ENCODE results near the gene ZC3H7A. TPM values are rescaled to one million over a fixed set of nuclear protein-coding genes. Genes with fewer than 3 reads are reported as not detected.

ZC3H7A gene
- total RNA-seq, 1 donor from 2014 or later, result 20.5 TPM

DNA sequence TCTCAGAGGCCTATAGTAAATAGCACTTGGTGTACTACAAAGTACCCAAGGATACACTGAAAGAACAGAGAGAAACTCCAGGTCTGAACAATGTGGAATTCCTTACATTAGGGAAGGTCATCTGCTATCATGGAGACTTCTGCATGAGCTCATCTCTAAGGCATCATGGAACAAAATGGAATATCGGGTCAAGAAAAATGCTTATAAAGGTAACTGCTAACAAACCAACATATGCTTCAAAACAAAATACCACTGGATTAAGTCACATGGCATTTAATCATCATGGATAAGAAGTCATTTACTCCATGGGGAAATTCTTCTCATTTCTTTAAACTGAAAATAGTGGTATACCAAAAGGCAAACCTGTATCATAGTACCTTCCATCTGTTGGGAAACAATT, 88.6 kb downstream of the ZC3H7A start:
- ATAC-seq (no peak), DNase-seq (ENCODE audit: low spot score) (no peak)

DNA sequence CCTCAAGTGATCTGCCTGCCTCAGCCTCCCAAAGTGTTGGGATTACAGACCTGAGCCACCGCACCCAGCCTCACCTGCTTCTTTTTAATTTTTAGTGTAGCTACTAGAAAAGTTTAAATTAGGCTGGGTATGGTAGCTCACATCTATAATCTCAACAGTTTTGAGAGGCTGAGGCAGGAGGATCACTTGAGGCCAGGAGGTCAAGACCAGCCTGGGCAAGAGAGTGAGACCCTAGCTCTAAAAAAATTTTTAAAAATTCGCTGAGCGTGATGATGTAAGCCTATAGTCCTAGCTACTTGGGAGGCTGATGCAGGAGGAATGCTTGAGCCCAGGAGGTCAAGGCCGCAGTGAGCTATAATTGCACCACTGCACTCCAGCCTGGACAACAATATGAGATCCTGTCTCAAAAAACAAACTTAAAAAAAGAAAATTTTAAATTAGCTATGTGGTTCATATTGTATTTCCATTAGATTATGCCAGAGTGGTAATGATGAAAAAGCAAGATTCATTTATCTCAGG, 89.3 kb downstream of the ZC3H7A start:
- ATAC-seq (no peak), DNase-seq (ENCODE audit: low spot score) (no peak)

- ATAC-seq, result peak; percentile 39
These were observed 90.8 kb downstream of the ZC3H7A start for GRCh38 chr16:11706180-11706742.

GRCh38 chr16:11705311-11706025, 91.6 kb downstream of the ZC3H7A start:
- ATAC-seq (no peak), DNase-seq (ENCODE audit: low spot score) (no peak)

More at GRCh38 chr16:11706180-11706742, 90.8 kb downstream of the ZC3H7A start:
- DNase-seq (ENCODE audit: low spot score), result no peak

Other genes starting within 250 kb of the ZC3H7A start
- gene LITAF, start 210.3 kb downstream of the ZC3H7A start, total RNA-seq, result 47.0 TPM
- 4.4 TPM for gene SNN, start 128.8 kb downstream of the ZC3H7A start, total RNA-seq
- 49.1 TPM for gene TXNDC11, start 54.4 kb downstream of the ZC3H7A start, total RNA-seq
- gene RSL1D1, start 54.3 kb upstream of the ZC3H7A start, total RNA-seq, result 43.0 TPM
- 47.0 TPM for gene GSPT1, start 118.7 kb upstream of the ZC3H7A start, total RNA-seq
- gene NPIPB2, start 144.8 kb upstream of the ZC3H7A start, total RNA-seq, result 5.2 TPM
- 0.55 TPM for gene TNFRSF17, start 168.0 kb upstream of the ZC3H7A start, total RNA-seq
- gene SNX29, start 179.5 kb upstream of the ZC3H7A start, total RNA-seq, result 9.9 TPM